T-helper 1 cell treated with Interleukin-12 subunit alpha and Interleukin-12 subunit beta and Interleukin-4 antibody, amounts not matched to agents 30 ng/mL and 1 ng/mL, for 36 hours (primary cell): ENCODE data around the gene SLC6A6. TPM values are rescaled to one million over a fixed set of nuclear protein-coding genes. Genes with fewer than 3 reads are reported as not detected.

ENCODE experiments used
- intact Hi-C: fragments of 100-400 bp; cut with micrococcal nuclease; formaldehyde crosslinking; loops from one replicate; pipeline ENCODE4 v1.15.1; 2024
- total RNA-seq: library from RNA; stranded (reverse); gene quantifications from 2 replicates; pipeline ENCODE4 v1.2.3, GENCODE V29; 2022

SLC6A6 gene
- total RNA-seq, 1 donor from 2014 or later: 43.3 TPM

DNA sequence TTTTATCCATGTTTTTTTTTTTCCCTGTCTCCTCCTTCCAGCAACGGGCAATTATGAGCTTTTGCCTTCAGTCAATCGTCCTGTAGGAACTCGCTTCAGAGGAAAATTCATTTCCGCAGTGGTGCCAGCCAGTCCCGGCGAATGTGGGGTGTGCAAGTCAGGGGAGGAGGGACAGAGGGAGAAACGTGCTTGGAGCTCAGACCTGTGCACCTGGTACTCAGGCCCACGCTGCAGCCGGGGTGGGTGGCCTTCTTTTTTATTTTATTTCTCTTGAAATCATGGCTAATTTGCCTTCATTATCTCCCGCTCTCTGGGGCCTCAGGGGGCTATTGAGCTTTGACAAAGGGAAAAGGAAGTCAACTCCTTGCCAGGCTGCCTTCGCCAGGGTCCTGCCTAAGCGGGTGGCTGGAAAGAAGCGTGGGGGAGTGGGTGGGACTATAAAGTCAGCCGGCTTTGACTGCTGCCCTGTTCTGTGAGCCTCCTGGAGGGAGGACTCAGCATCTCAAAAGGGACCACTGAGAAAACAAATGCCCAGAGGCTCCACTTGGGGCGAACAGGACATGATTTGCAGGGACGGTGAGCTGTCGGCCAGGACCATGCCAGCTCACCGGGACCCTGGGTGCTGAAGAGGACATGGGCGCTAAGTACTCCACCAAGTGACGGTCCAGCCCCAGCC, 132.2 kb downstream of the SLC6A6 start:
- intact Hi-C loops: no loop called here

DNA sequence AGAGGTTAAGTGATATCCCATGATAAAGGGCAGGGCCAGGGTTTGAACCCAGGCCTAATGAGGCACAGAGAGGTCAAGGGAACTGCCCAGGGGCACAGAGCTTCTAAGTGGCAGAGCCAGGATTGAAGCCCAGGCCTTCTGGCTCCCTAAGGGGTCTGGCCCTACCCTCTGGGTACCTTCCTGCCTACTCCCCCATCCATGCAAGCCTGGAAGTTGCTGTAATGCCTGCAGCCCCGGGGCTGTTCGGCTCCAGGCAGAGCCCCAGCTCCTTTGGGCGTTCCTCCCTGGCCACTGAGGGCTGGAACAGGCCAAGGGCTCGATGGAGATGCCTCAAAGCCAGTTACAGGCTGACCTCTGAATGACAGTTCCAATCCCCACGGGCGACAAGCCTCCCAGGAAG, 133.2 kb downstream of the SLC6A6 start:
- intact Hi-C loops: no loop called here

DNA sequence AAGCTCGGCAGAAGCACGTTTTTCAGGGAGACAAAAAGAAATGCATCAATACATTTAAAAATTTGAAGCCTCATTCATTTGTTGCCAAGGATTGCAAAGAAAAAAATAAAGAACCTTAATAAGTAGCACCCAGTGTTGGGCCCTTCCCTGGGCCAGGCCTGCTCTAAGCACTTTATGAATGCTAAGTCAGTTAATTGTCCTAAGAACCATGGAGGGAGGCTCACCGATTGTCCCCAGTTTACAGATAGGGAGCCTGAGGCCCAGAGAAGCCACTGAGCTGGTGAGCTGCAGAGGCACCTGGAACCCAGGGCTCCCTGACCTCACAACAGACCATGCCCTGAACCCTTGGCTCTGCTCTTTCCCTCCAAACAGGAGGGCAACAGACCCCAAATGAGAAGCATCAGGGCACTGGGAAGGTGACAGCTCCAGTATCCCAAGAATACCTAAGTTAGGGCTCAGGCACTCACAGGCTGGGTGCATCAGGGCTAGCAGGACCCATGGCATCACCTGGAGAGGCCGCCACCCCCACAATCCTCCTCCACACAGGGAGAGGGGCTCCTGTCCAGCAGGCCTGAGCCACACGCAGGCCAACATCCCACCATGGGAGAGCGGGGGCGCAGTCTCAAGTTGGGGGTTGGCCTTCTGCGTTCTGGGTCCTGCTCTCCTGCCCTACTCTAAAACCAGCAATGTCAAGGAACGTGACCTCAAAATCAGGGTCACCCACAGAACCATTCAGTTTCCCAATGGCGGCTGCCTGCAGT, 133.8 kb downstream of the SLC6A6 start:
- intact Hi-C loops: no loop called here

DNA sequence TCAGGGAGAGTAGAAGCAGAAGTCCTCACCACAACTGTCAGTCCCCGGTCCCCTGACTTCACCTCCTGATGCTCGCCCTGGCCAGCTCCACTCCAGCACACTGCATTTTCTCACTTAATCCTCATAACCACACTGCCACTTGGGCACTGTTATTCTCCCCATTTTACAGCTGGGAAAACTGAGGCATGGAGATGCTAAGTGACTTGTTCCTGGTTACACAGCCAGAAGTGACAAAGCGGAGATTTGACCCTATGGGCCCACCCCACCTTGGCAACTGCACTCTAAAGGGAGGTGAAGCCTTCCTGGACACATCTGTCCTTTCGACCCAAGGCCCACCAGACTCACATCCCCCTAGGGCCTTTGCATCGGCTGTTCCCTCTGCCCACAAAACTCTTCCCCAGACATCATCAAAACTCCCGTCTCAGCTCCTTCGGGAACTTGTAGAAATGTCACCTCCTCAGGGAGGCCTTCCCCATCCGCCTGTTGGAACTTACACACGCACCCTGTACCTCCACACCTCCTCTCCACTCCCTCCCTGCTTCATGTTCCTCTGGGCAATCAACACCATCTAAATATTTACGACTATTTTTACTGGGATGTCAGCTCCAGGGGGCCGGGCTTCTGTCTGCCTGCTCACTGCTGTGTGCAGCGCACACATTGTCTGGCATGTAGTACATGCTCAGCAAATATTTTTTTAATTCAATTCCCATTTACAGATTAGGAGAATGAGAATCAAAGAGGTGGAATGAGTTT, 134.6 kb downstream of the SLC6A6 start:
- intact Hi-C loops: no loop called here

DNA sequence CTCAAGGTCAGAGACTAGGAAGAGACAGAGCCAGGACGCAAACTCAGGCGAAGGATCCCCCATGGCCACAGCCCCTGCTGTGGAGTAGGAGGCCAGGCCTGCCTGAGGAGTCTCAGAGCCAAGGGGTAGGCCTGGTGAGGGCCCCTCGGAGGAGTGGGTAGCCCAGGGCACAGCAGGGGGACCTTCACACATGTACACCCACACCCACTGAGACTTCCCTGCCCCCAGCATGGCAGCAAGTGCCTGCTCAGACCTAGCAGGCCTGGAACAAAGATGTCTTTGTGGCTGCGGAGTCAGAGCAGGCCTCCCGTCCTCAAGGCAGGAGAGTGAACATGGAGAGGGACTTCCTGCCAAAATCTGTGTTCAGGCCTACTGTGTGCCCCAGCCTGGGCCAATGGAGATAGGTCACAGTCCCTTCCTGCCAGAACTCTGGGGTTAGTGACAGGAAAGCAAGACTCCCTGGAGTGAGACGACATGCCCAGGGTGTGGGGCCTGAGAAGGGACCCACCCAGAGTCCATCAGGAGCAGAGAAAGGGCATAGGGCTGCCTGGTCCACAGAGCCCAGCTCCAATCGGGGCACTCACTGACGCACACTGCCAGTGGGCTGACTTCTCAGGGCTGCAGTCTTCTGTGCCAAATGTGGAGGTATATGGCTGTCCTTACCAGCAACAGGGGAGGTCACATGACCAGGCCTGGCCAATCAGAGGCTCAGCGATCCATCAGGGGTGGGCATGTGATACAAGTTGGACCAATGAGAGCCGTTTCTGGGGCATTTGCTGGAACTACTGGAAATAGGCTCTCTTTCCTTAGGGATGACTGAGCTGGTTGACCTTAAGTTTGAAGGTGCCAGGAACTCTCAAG, 135.4 kb downstream of the SLC6A6 start:
- intact Hi-C loops: no loop called here

DNA sequence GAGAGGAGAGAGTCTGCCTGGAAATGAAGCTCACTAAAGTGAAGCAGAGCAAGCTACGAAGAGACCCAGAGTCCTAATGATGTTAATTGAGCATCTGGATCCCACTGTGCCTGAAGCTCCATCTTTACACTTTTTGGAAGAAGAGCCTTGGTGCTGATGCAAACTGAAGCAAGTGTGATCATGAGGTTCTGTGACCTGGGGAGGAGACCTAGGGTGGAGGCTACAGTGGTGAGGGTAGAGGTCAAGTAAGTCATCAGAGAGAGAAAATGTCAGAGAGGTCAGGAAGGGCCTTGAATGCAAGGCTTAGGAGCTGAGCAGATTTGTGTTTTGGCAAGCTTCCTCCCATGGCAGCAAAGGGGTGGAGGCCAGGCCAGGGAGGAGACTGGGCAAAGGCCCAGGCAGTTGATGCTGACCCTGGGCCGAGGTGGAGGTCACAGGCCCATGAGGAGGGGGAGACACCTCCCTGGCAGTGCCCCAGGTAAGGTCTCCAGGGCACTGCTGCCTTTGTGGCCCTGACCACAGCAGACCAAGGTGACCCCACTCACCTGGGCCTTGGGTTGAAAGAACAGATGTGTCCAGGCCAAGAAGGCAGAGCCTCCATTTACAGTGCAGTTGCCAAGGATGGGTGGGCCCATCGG, 136.2 kb downstream of the SLC6A6 start:
- intact Hi-C loops: no loop called here

Other genes starting within 250 kb of the SLC6A6 start
- gene XPC, start 224.0 kb upstream of the SLC6A6 start, total RNA-seq: 45.8 and 56.0 TPM in 2 replicates
- gene LSM3, start 223.8 kb upstream of the SLC6A6 start, total RNA-seq: 12.5 and 13.1 TPM in 2 replicates
- 0.05 and 0.10 TPM in 2 replicates for gene GRIP2, start 137.7 kb downstream of the SLC6A6 start, total RNA-seq
- gene CCDC174, start 249.2 kb downstream of the SLC6A6 start, total RNA-seq: 22.3 and 24.1 TPM in 2 replicates